C4-2B (cell line): Measurements from ENCODE around the gene KRT83.
"Not testable (repeated sequence)": the region's sequence is repeated elsewhere in the genome, so short reads cannot be mapped to it uniquely, and the experiment has no call there.

Source experiments
- H3K27ac ChIP-seq: fragments of 450-650 bp; 2 replicates; pipeline ENCODE4 v1.5.1; 2017
- ZFX ChIP-seq: fragments of 450-650 bp; IDR thresholded peaks from 2 replicates; pipeline ENCODE4 v1.6.1; 2017
- TF ChIP-seq, protein P1 (sequence below): fragments of 450-650 bp; conservative IDR thresholded peaks from 2 replicates; pipeline ENCODE4 v1.5.1; 2017; ENCODE audit warnings: mild to moderate bottlenecking

KRT83 gene

DNA sequence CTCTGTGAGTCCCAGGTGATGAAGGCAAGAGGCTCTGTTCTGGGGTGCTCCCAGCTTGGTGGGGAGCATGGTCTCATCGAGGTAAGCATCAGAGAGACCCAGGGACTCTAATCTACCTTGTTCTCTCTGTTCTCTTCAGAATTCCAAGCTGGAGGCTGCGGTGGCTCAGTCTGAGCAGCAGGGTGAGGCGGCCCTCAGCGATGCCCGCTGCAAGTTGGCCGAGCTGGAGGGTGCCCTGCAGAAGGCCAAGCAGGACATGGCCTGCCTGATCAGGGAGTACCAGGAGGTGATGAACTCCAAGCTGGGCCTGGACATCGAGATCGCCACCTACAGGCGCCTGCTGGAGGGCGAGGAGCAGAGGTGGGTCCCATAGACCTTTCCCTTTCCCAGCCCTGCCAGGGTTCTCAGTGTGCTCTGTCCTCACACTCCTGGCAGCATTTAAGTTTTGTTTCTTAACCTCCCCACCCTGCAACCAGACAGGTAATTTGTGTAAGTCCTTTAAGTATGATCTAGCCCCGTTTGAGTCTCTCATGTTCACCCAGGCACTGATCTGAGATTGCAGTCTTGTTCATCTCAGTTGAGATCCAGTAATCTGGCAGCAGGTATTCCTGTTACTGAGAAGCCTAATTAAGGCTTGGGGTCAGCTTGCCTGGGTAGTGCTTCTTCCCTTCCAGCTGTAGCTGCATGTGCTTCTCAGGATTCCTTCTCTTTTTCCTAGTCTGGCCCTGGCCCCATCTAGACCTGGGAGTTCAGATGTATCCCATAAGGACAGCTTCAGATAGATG lies 15.1 kb downstream of the KRT83 start:
- TF ChIP-seq, protein P1, sequence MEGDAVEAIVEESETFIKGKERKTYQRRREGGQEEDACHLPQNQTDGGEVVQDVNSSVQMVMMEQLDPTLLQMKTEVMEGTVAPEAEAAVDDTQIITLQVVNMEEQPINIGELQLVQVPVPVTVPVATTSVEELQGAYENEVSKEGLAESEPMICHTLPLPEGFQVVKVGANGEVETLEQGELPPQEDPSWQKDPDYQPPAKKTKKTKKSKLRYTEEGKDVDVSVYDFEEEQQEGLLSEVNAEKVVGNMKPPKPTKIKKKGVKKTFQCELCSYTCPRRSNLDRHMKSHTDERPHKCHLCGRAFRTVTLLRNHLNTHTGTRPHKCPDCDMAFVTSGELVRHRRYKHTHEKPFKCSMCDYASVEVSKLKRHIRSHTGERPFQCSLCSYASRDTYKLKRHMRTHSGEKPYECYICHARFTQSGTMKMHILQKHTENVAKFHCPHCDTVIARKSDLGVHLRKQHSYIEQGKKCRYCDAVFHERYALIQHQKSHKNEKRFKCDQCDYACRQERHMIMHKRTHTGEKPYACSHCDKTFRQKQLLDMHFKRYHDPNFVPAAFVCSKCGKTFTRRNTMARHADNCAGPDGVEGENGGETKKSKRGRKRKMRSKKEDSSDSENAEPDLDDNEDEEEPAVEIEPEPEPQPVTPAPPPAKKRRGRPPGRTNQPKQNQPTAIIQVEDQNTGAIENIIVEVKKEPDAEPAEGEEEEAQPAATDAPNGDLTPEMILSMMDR, result peak; percentile 80
- TF ChIP-seq ZFX, result no peak
- no peak overlapping the region for H3K27ac ChIP-seq

DNA sequence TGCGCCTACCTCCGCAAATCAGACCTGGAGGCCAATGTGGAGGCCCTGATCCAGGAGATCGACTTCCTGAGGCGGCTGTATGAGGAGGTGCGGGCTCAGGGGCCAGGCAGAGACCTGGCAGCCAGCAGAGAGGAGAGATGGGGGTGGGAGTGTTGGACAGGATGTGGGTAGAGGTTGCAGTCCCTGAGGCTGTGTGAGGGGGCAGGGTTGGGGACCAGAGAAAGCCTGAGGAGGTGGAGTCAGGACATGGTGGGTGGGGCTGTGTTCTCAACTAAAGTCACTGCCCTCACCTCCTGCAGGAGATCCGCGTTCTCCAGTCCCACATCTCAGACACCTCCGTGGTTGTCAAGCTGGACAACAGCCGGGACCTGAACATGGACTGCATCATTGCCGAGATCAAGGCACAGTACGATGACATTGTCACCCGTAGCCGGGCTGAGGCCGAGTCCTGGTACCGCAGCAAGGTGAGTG lies 16.2 kb downstream of the KRT83 start:
- H3K27ac ChIP-seq, result not testable (repeated sequence)

DNA sequence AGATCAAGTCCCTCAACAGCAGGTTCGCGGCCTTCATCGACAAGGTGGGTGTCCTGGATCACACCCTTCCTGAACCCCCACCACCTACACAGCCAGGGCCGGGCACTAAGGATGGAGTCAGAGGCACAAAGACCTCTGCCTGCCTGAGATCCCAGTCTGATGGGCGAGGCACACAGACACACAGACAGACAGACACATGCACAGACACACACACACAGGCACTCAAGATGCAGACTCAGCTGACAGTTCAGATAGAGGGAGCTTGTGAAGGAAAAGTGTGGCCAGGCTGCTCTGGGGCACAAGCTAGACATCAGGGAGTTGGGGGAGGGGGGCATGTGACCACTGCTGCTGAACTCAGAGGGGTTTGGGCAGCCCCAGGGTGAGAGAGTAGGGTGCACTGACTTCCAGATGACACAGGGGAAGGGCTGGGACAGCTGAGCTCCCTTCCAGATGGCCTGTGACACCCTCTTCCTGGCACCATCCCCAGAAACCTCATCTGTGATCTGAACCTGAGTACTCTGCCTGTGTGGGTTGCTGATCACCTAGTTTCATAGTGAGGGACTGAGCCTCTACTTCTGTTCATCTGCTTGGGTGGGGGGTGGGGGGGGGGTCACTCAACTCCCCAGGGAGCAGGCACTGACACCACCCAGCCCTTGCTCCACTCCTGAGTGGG lies 18.8 kb downstream of the KRT83 start:
- not testable (repeated sequence) for H3K27ac ChIP-seq

DNA sequence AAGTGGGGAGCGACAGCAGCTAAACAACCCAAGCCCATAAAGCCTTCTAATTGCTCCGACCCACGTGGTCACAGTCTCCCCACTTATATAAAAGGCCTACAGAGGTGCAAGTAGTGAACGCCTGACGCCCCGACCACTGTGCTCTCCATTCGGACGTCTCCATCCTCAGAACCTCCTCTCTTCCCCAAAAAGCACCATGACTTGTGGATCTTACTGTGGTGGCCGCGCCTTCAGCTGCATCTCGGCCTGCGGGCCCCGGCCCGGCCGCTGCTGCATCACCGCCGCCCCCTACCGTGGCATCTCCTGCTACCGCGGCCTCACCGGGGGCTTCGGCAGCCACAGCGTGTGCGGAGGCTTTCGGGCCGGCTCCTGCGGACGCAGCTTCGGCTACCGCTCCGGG lies 19.5 kb downstream of the KRT83 start:
- H3K27ac ChIP-seq, result not testable (repeated sequence)

DNA sequence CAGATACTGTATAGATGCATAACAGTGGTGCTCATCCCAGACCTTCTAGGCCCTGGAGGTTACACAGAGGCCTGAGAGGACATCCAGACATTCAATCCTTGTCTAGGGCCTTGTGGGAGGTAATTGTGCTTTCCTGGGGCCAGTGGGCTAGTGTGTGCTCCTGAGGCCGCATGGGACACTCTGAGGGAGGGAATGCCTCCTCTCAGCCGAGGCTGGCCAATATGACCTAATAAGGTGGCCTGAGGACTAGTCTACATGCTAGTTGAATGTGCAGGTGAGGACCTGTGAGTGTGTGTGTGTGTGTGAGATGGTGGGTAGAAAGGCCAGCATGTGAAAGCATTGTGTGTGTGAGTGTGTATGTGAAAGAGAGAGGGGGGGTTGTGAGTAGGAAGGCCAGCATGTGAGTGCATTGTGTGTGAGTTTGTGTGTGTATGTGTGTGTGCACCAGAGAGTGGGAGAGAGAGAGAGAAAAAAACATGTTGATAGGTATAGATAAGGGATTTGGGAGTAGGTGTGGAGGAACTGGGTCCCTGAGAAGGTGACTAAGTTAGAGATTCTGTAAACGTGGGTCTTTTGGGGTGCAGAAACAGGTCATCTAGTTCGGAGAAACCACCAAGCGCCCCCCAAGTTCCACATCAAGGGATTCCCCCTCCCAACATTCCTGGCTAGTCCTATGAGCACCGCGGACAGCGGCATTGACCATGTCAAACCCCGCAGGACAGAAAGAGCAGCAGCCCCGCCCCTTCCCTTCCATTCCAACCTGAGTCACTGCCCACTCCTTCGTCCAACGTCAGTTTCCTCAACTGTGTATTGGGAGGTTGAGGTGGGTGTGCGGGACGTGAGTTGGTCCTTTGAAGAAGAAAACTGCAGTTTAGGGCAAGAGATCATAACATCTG lies 20.2 kb downstream of the KRT83 start:
- TF ChIP-seq, protein P1, result no peak
- no peak for TF ChIP-seq ZFX
- H3K27ac ChIP-seq, result no peak overlapping the region

DNA sequence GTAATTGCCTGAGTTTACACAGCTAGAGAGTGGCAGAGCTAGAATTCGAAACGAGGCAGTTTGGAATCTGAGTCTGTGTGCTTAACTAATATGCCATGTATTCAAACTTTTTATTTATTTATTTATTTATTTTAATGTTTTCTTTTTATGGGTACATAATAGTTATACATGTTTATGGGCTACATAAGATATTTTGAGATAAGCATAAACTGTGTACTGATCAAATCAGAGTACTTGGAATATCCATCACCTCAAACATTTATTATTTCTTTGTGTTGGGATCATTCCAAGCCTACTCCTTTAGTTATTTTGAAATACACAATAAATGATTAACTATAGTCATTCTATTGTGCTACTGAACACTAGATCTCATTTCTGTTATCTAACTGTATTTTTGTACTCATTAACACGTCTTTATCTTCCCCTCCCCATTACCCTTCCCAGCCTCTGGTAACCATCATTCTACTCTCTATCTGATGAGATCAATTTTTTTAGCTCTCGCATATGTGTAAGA lies 22.5 kb downstream of the KRT83 start:
- TF ChIP-seq ZFX, result no peak
- TF ChIP-seq, protein P1, result no peak

DNA sequence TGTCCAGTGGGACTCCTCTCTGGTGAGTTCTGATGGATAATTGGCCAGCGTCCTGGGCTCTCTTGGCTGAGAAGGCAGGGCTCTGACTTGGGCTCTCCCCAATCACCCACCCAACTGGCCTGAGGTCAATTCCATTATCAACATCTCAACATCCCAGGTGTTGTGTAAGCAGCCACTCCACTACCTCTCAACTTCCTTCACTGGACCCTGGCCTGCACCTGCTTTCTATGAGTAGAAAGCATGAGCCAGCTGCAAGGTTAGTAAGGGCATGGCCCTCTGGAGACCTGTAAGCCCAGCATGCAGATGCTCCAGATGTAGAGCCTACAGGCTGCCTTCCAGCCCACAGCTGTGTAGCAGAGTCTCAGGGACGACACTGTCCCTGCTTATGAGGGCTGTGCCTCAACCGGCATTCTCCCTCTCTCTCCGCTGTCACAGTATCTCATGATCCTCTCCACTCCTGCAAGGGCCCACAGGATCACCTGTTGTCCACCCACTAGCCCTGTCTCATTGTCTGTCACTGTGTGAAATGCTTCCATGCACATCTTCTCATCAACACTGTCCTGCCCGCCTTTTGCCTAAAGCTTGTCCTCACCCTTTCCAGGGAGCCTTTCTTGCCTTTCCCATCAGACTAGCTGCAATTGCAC lies 24.5 kb downstream of the KRT83 start:
- no peak overlapping the region for H3K27ac ChIP-seq
- TF ChIP-seq, protein P1, result no peak
- TF ChIP-seq ZFX, result no peak

More for the DNA sequence above, 22.5 kb downstream of the KRT83 start:
- H3K27ac ChIP-seq, result no peak overlapping the region

DNA sequence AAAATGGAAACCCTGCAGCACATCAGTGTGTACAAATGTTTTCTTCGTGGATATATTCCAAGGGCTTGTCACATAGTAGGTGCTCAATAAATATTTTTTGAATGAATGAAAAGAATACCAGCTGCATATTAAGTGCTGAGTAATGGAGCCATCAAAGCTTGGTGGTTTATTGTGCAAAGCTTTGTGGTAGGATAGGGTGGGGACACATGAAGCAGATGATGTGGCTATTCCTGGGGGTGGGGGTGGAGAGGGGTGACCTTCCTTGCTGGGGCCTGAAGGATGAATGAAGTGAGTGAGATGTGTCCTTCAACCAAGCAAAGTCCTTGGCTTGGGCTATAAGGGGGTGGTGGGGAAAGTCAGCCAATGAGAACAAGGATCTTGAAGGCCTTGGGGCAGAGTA lies 25.5 kb downstream of the KRT83 start:
- no peak overlapping the region for H3K27ac ChIP-seq
- TF ChIP-seq, protein P1, result no peak
- no peak for TF ChIP-seq ZFX
